ENCODE data around the gene PRKCA. TPM values are rescaled to one million over a fixed set of nuclear protein-coding genes. Genes with fewer than 3 reads are reported as not detected.

The PRKCA gene
- total RNA-seq, 1 donor from 2014 or later, result 2.2 TPM

GRCh38 chr17:66443606-66444005 lies 141.2 kb downstream of the PRKCA start:
- DNase-seq, result no peak
- POLR2A ChIA-PET, result no interaction called here
- peaks cover 4% of the 10 kb centered on the region for H3K9me3 Mint-ChIP-seq
- peaks cover 43% of the 10 kb centered on the region for H3K4me1 Mint-ChIP-seq
- CTCF ChIA-PET, result no interaction called here
- no peak overlapping the region for H3K27ac Mint-ChIP-seq
- H3K36me3 Mint-ChIP-seq (ENCODE audit: low read depth), result no peaks in the 10 kb centered on the region
- H3K27me3 Mint-ChIP-seq, result no peaks in the 10 kb centered on the region
- intact Hi-C loops (cut with micrococcal nuclease), result loop anchor here (10.0 kb wide), 1 partner anchor 249 kb away; the partner anchor contains the start of gene CEP112
- no peak for ATAC-seq (ENCODE audit: low read depth)
- TF ChIP-seq, protein P1, sequence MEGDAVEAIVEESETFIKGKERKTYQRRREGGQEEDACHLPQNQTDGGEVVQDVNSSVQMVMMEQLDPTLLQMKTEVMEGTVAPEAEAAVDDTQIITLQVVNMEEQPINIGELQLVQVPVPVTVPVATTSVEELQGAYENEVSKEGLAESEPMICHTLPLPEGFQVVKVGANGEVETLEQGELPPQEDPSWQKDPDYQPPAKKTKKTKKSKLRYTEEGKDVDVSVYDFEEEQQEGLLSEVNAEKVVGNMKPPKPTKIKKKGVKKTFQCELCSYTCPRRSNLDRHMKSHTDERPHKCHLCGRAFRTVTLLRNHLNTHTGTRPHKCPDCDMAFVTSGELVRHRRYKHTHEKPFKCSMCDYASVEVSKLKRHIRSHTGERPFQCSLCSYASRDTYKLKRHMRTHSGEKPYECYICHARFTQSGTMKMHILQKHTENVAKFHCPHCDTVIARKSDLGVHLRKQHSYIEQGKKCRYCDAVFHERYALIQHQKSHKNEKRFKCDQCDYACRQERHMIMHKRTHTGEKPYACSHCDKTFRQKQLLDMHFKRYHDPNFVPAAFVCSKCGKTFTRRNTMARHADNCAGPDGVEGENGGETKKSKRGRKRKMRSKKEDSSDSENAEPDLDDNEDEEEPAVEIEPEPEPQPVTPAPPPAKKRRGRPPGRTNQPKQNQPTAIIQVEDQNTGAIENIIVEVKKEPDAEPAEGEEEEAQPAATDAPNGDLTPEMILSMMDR (IDR thresholded peaks at IDR 0.05), result no peak
- H3K4me3 Mint-ChIP-seq, result no peak overlapping the region

GRCh38 chr17:66444031-66444430 lies 141.6 kb downstream of the PRKCA start:
- Mint-ChIP-seq H3K36me3 (ENCODE audit: low read depth) (no peaks in the 10 kb centered on the region), H3K27ac (no peak overlapping the region), H3K4me3 (no peak overlapping the region), H3K27me3 (no peaks in the 10 kb centered on the region), H3K9me3 (peaks cover 4% of the 10 kb centered on the region), H3K4me1 (peaks cover 43% of the 10 kb centered on the region)
- ATAC-seq (ENCODE audit: low read depth), result no peak
- intact Hi-C loops (cut with micrococcal nuclease), result loop anchor here (10.0 kb wide), 1 partner anchor 249 kb away; the partner anchor contains the start of gene CEP112
- no peak for DNase-seq
- POLR2A ChIA-PET, result no interaction called here
- CTCF ChIA-PET, result no interaction called here
- TF ChIP-seq, protein P1 (IDR thresholded peaks at IDR 0.05), result no peak

- TF ChIP-seq, protein P1 (IDR thresholded peaks at IDR 0.05), result no peak
- intact Hi-C loops (cut with micrococcal nuclease), result loop anchor here (10.0 kb wide), 1 partner anchor 250 kb away; the partner anchor contains the start of gene CEP112
- no peaks in the 10 kb centered on the region for H3K36me3 Mint-ChIP-seq (ENCODE audit: low read depth)
- CTCF ChIA-PET, result no interaction called here
- H3K27me3 Mint-ChIP-seq, result no peaks in the 10 kb centered on the region
- no peak overlapping the region for H3K4me3 Mint-ChIP-seq
- ATAC-seq (ENCODE audit: low read depth) (no peak), DNase-seq (no peak)
- no peaks in the 10 kb centered on the region for H3K9me3 Mint-ChIP-seq
- H3K27ac Mint-ChIP-seq, result no peak overlapping the region
- POLR2A ChIA-PET, result no interaction called here
- H3K4me1 Mint-ChIP-seq, result peaks cover 42% of the 10 kb centered on the region
Observed at GRCh38 chr17:66445229-66445628, 142.8 kb downstream of the PRKCA start.

DNA sequence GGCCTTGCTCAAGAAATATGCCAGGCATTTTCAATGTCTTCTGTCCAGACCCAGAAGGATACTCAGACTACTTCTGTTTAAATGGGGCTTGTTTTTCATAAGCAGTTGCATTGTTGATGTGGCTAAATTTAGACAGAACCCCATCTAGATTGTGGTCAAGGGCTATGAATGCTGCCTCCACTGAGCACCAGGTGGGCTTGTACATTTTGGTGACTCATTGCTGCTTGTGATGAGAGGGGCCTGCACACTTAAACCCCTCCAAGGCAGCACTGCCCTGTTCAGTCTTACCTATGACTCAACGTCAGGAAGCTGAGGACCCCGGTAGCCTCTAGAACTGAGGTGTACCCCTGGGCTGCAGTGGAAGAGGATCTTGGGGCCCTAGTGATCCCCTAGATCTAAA lies 144.0 kb downstream of the PRKCA start:
- Mint-ChIP-seq H3K36me3 (ENCODE audit: low read depth) (no peaks in the 10 kb centered on the region), H3K4me1 (peaks cover 34% of the 10 kb centered on the region), H3K27ac (no peak overlapping the region), H3K9me3 (no peaks in the 10 kb centered on the region), H3K4me3 (no peak overlapping the region), H3K27me3 (no peaks in the 10 kb centered on the region)
- TF ChIP-seq, protein P1 (IDR thresholded peaks at IDR 0.05), result no peak
- ChIA-PET CTCF (no interaction called here), POLR2A (no interaction called here)
- intact Hi-C loops (cut with micrococcal nuclease), result loop anchor here (10.0 kb wide), 1 partner anchor 252 kb away; the partner anchor contains the start of gene CEP112
- ATAC-seq (ENCODE audit: low read depth) (no peak), DNase-seq (no peak)

- DNase-seq (no peak), ATAC-seq (ENCODE audit: low read depth) (no peak)
- Mint-ChIP-seq H3K9me3 (no peaks in the 10 kb centered on the region), H3K4me1 (peaks cover 26% of the 10 kb centered on the region), H3K27me3 (no peaks in the 10 kb centered on the region), H3K4me3 (no peak overlapping the region), H3K36me3 (ENCODE audit: low read depth) (no peaks in the 10 kb centered on the region), H3K27ac (no peak overlapping the region)
- ChIA-PET POLR2A (no interaction called here), CTCF (no interaction called here)
- TF ChIP-seq, protein P1 (IDR thresholded peaks at IDR 0.05), result no peak
- intact Hi-C loops (cut with micrococcal nuclease), result loop anchor here (10.0 kb wide), 1 partner anchor 252 kb away; the partner anchor contains the start of gene CEP112
Observed at GRCh38 chr17:66447159-66447558, 144.7 kb downstream of the PRKCA start.
